Measurements from ENCODE around the gene KCNE3.

DNA sequence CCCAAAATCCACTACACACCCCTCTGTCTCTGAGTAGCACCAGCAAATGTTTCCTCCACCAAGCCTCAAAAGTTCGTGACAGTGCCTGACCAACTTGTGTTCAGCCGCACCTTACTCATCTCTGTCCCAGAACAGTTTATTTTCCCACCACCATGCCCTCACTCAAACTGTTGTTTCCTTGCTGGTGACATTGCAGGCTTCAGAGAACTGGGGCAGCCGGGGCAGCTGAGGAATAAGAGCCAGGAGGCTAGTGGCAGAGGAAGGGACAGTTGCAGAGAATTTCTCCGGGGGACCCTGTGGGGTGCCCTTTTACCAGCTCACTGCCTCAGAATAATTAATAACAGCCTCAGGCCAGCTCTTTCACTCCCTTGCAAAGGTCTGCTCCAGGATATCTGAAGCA is 709 bp upstream of the KCNE3 start:
- no peak for TF ChIP-seq POLR2A (IDR thresholded peaks at IDR 0.05; ENCODE audit: low read depth, low read length)
- no peak for TF ChIP-seq TAF1 (IDR thresholded peaks at IDR 0.05; ENCODE audit: borderline replicate concordance, low read depth, low read length)

Measured in GM12892 (cell line).